Measurements from ENCODE around the gene KLF15. TPM values are rescaled to one million over a fixed set of nuclear protein-coding genes. Genes with fewer than 3 reads are reported as not detected.

KLF15 gene
- total RNA-seq, 3 donors from 2014 or later (not counting 1 experiment from before 2014, with no cell fraction given) = 0.23 to 0.38 (median 0.36) TPM

DNA sequence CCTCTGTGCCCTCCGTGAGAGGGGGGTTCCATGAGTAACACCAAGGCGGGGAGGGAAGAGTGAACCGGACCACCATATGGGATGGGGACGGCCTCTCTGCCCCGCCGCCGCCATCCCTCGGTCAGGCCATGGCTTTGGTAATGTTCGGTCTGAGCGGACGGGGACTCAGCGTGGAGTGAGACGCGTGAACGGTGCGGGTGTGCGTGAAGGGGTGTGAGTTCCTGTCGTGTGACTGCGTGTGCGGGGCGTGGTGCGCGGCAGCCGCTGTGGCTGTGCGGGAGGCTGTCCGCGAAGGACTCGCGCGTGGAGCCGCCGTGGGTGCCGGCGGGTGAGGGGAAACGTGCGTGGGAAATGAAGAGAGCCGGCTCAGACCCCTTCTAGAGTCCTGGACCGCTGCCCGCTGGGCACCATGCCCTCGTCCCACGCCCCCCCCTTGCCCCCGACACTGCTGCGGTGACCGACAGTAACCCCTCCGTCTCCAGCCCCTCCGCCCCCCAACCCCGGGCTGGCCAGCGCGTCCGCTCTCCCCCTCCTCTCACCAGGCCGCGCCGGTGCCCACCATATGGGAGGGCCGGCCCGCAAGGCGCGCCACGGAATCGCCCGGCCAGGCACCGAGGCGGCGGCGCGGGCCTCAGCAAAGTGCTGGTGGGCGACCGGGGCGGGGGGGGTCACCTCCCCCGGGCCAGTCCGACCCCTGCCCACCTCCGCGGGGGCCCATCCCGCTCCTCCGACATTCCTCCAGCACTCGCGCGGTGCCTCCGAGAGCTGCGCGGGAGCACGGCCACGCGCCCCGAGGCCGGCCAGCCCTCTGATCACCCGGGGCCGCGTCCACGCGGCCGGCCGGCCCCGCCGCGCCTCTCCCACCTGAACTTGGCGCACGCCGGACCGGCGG lies 589 bp downstream of the KLF15 start:
- no peaks in the 10 kb centered on the region for H3K36me3 ChIP-seq (ENCODE audit: control insufficient read depth, insufficient read depth, low read length)
- Mint-ChIP-seq H3K4me3 (peak overlapping the region; percentile 95), H3K36me3 (no peaks in the 10 kb centered on the region), H3K4me1 (peaks cover 18% of the 10 kb centered on the region in 2 donors), H3K27ac (peak overlapping the region; percentile 60 to 82), H3K9me3 (no peaks in the 10 kb centered on the region), H3K27me3 (ENCODE audit: low read depth in 2 of 2) (peaks cover 35 to 47% of the 10 kb centered on the region in 2 donors)
- TF ChIP-seq, protein P1, sequence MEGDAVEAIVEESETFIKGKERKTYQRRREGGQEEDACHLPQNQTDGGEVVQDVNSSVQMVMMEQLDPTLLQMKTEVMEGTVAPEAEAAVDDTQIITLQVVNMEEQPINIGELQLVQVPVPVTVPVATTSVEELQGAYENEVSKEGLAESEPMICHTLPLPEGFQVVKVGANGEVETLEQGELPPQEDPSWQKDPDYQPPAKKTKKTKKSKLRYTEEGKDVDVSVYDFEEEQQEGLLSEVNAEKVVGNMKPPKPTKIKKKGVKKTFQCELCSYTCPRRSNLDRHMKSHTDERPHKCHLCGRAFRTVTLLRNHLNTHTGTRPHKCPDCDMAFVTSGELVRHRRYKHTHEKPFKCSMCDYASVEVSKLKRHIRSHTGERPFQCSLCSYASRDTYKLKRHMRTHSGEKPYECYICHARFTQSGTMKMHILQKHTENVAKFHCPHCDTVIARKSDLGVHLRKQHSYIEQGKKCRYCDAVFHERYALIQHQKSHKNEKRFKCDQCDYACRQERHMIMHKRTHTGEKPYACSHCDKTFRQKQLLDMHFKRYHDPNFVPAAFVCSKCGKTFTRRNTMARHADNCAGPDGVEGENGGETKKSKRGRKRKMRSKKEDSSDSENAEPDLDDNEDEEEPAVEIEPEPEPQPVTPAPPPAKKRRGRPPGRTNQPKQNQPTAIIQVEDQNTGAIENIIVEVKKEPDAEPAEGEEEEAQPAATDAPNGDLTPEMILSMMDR (IDR thresholded peaks at IDR 0.05) = no peak
- peaks cover 29% of the 10 kb centered on the region for H3K27me3 ChIP-seq (ENCODE audit: control insufficient read depth, insufficient read depth, low read length)
- peak overlapping the region; percentile 16 for H3K4me3 ChIP-seq (ENCODE audit: low read length)
- no peaks in the 10 kb centered on the region for H3K9me3 ChIP-seq (ENCODE audit: control insufficient read depth, insufficient read depth, low read length)
- peak; percentile 23 to 51 for DNase-seq
- intact Hi-C loops (cut with micrococcal nuclease) = no loop called here
- 1% methylated on average over 100 of the region's 100 CpGs for WGBS (ENCODE audit: insufficient coverage)
- no peak overlapping the region for H3K27ac ChIP-seq (ENCODE audit: low read length)
- peak; percentile 4 to 29 (median 6) for ATAC-seq
- peaks cover 24% of the 10 kb centered on the region for H3K4me1 ChIP-seq (ENCODE audit: control insufficient read depth, insufficient read depth, low read length)

DNA sequence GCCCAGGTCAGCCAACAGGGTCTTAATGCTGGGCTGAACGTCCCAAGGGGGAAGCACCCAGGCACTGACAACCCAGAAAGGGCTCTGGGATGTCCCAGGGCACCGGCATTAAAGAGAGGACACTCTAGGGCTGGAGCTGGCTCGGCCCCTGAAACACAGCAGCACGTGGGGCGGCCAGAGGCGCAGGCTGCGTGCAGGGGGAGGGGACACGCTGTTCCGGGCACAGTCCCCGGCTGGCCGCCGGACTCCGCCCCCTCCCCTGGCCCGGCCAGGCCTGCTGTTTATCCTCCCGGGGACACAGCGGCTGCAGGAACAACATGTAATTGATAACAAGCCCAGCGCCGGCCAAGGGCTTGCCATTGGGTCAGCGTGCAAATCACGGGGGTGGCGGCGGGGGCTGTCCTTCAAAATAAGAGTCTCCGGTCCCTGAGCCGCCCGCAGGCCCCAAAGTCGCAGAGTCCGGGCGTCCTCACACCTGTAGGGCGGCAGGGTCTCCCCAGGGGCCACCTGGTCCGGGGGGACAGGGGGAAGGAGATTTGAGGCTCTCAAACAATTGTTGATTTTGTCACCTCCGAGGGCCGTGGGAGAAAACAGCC lies 1.3 kb downstream of the KLF15 start:
- Histone ChIP-seq H3K9me3 (ENCODE audit: control insufficient read depth, insufficient read depth, low read length) (no peaks in the 10 kb centered on the region), H3K4me3 (ENCODE audit: low read length) (peak overlapping the region; percentile 16), H3K36me3 (ENCODE audit: control insufficient read depth, insufficient read depth, low read length) (no peaks in the 10 kb centered on the region), H3K4me1 (ENCODE audit: control insufficient read depth, insufficient read depth, low read length) (peaks cover 24% of the 10 kb centered on the region), H3K27ac (ENCODE audit: low read length) (no peak overlapping the region), H3K27me3 (ENCODE audit: control insufficient read depth, insufficient read depth, low read length) (peaks cover 29% of the 10 kb centered on the region)
- intact Hi-C loops (cut with micrococcal nuclease) = no loop called here
- 7% methylated on average over 32 of the region's 32 CpGs for WGBS (ENCODE audit: insufficient coverage)
- Mint-ChIP-seq H3K4me3 (peak overlapping the region; percentile 95), H3K27ac (peak overlapping the region; percentile 60 to 82), H3K9me3 (no peaks in the 10 kb centered on the region), H3K27me3 (ENCODE audit: low read depth in 2 of 2) (peaks cover 35 to 41% of the 10 kb centered on the region in 2 donors), H3K4me1 (peaks cover 18% of the 10 kb centered on the region in 2 donors), H3K36me3 (no peaks in the 10 kb centered on the region)
- TF ChIP-seq, protein P1 (IDR thresholded peaks at IDR 0.05) = no peak
- ATAC-seq (no peak), DNase-seq (peak in 1 of 2 donors; percentile 10)

DNA sequence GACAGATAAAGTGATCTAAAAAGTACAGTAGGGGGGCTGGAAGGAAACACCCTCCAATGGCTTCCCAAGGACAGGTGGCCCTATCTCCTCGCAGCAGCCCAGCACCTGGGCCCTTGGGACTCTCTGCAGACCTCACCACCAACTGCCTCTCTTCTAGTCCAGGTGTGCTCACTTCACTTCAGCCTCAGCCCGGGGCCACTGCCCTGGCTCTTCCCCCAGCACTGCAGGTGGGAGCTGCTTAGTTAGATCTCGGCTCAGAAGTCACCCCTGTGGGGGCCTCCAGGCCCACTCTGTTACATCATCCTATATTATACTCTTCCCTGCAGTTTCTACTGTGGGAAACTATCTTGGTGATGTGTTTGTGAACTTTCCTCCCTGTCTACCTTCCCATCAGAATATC lies 2.0 kb downstream of the KLF15 start:
- Histone ChIP-seq H3K4me1 (ENCODE audit: control insufficient read depth, insufficient read depth, low read length) (peaks cover 24% of the 10 kb centered on the region), H3K27me3 (ENCODE audit: control insufficient read depth, insufficient read depth, low read length) (peaks cover 29% of the 10 kb centered on the region), H3K36me3 (ENCODE audit: control insufficient read depth, insufficient read depth, low read length) (no peaks in the 10 kb centered on the region), H3K9me3 (ENCODE audit: control insufficient read depth, insufficient read depth, low read length) (no peaks in the 10 kb centered on the region), H3K4me3 (ENCODE audit: low read length) (no peak overlapping the region), H3K27ac (ENCODE audit: low read length) (no peak overlapping the region)
- Mint-ChIP-seq H3K4me1 (peaks cover 18 to 20% of the 10 kb centered on the region in 2 donors), H3K9me3 (no peaks in the 10 kb centered on the region), H3K27ac (no peak overlapping the region), H3K36me3 (no peaks in the 10 kb centered on the region), H3K27me3 (ENCODE audit: low read depth in 2 of 2) (peaks cover 34 to 35% of the 10 kb centered on the region in 2 donors), H3K4me3 (peak overlapping the region; percentile 82)
- WGBS (ENCODE audit: insufficient coverage) = 60% methylated on average over 3 of the region's 3 CpGs
- no peak for DNase-seq
- TF ChIP-seq, protein P1 (IDR thresholded peaks at IDR 0.05) = no peak
- intact Hi-C loops (cut with micrococcal nuclease) = no loop called here
- ATAC-seq = no peak
